HFFc6 (cell line): ENCODE data around the gene SNX14. TPM values are rescaled to one million over a fixed set of nuclear protein-coding genes. Genes with fewer than 3 reads are reported as not detected.

Experiments used
- DNase-seq: peaks from one replicate; pipeline ENCODE4 v3.0.0-alpha.2; 2018
- H3K27ac Mint-ChIP-seq: 2 replicates; pipeline ENCODE4 v1.8.0; 2020; ENCODE audit warnings: mild to moderate bottlenecking, mixed read lengths
- H3K27me3 Mint-ChIP-seq: 2 replicates; pipeline ENCODE4 v1.8.0; 2021; ENCODE audit warnings: mild to moderate bottlenecking, moderate library complexity, mixed read lengths; ENCODE audit not compliant: insufficient read depth
- H3K36me3 Mint-ChIP-seq: 2 replicates; pipeline ENCODE4 v1.8.0; 2021; ENCODE audit warnings: low read depth, mixed read lengths
- H3K4me1 Mint-ChIP-seq: 2 replicates; pipeline ENCODE4 v1.8.0; 2020; ENCODE audit warnings: low read depth, mixed read lengths
- H3K4me3 Mint-ChIP-seq: 2 replicates; pipeline ENCODE4 v1.8.0; 2020; ENCODE audit warnings: mild to moderate bottlenecking, moderate library complexity, mixed read lengths
- H3K9me3 Mint-ChIP-seq: 2 replicates; pipeline ENCODE4 v1.8.0; 2020; ENCODE audit warnings: mild to moderate bottlenecking, mixed read lengths
- CTCF ChIP-seq: fragments of 200-600 bp; sonication (generic); IDR thresholded peaks from 2 replicates; pipeline ENCODE4 v1.5.0; 2021; ENCODE audit warnings: antibody characterized with exemption, mild to moderate bottlenecking
- total RNA-seq, 6 experiments: library from RNA; stranded (reverse); fragmentation: NEBNext Ultra II Directional; extraction: Animal tissue kit (Norgen Biotek cat#: 25700); gene quantifications; 2 replicates in 1 of 6; 3 replicates in 5 of 6; pipeline ENCODE4 v1.2.3, GENCODE V29; 2021

SNX14 gene
- total RNA-seq, 6 experiments from 2014 or later = 60.9 to 69.3 (median 65.3) TPM

- H3K36me3 Mint-ChIP-seq = peaks cover 47% of the 10 kb centered on the region
- H3K27me3 Mint-ChIP-seq = peaks cover 1% of the 10 kb centered on the region; the same call in 1 of the 2 replicates
- H3K27ac Mint-ChIP-seq = no peak overlapping the region; the same call in 1 of the 2 replicates
- DNase-seq = no peak
- no peak for TF ChIP-seq CTCF
- peaks cover 9% of the 10 kb centered on the region for H3K4me1 Mint-ChIP-seq
- no peaks in the 10 kb centered on the region for H3K9me3 Mint-ChIP-seq
- peak overlapping the region; percentile 4; the same call in 1 of the 2 replicates for H3K4me3 Mint-ChIP-seq
Observed at GRCh38 chr6:85614780-85615179, 21.1 kb upstream of the SNX14 start.

- Mint-ChIP-seq H3K4me1 (peaks cover 7% of the 10 kb centered on the region; the same call in 1 of the 2 replicates), H3K27ac (no peak overlapping the region), H3K9me3 (no peaks in the 10 kb centered on the region), H3K36me3 (peaks cover 48% of the 10 kb centered on the region), H3K4me3 (no peak overlapping the region), H3K27me3 (peaks cover 1% of the 10 kb centered on the region; the same call in 1 of the 2 replicates)
- DNase-seq = no peak
- no peak for TF ChIP-seq CTCF
Observed at GRCh38 chr6:85612690-85613474, 19.2 kb upstream of the SNX14 start.

- H3K27ac Mint-ChIP-seq = peak overlapping the region; percentile 36; the same call in 1 of the 2 replicates
- no peak for TF ChIP-seq CTCF
- peaks cover 44% of the 10 kb centered on the region for H3K36me3 Mint-ChIP-seq
- peaks cover 7% of the 10 kb centered on the region; the same call in 1 of the 2 replicates for H3K4me1 Mint-ChIP-seq
- DNase-seq = no peak
- peaks cover 1% of the 10 kb centered on the region; the same call in 1 of the 2 replicates for H3K27me3 Mint-ChIP-seq
- H3K9me3 Mint-ChIP-seq = no peaks in the 10 kb centered on the region
- H3K4me3 Mint-ChIP-seq = no peak overlapping the region
Observed at GRCh38 chr6:85610182-85610895, 16.7 kb upstream of the SNX14 start.

- Mint-ChIP-seq H3K27ac (no peak overlapping the region), H3K4me1 (peaks cover 5% of the 10 kb centered on the region; the same call in 1 of the 2 replicates), H3K27me3 (no peaks in the 10 kb centered on the region; the same call in none of the 2 replicates), H3K4me3 (no peak overlapping the region), H3K36me3 (peaks cover 7% of the 10 kb centered on the region), H3K9me3 (no peaks in the 10 kb centered on the region)
- TF ChIP-seq CTCF = no peak
- no peak for DNase-seq
Observed at GRCh38 chr6:85602100-85602499, 8.4 kb upstream of the SNX14 start.

- Mint-ChIP-seq H3K4me3 (no peak overlapping the region), H3K27ac (peak overlapping the region; percentile 34; the same call in 1 of the 2 replicates), H3K27me3 (no peaks in the 10 kb centered on the region; the same call in none of the 2 replicates), H3K36me3 (peaks cover 7% of the 10 kb centered on the region), H3K4me1 (peaks cover 10% of the 10 kb centered on the region), H3K9me3 (no peaks in the 10 kb centered on the region)
- TF ChIP-seq CTCF = no peak
- no peak for DNase-seq
Observed at GRCh38 chr6:85600713-85601313, 7.2 kb upstream of the SNX14 start.
